H1 (cell line): ENCODE results near the gene NEURL1B. TPM values are rescaled to one million over a fixed set of nuclear protein-coding genes. Genes with fewer than 3 reads are reported as not detected.

ENCODE experiments used
- ATF3 ChIP-seq: IDR thresholded peaks from 2 replicates; pipeline ENCODE4 v1.6.1; 2011; ENCODE audit warnings: low read depth, mild to moderate bottlenecking, low read length; ENCODE audit not compliant: insufficient read depth
- BRCA1 ChIP-seq: IDR thresholded peaks from 2 replicates; pipeline ENCODE4 v1.6.1; 2012; ENCODE audit warnings: low read depth, low read length, improper control_type of control experiment
- KDM4A ChIP-seq: IDR thresholded peaks from one replicate; pipeline ENCODE4 v1.7.1; 2012; ENCODE audit warnings: low read depth, mild to moderate bottlenecking, moderate library complexity, low read length, inconsistent platforms; ENCODE audit not compliant: severe bottlenecking
- MAX ChIP-seq: IDR thresholded peaks from 2 replicates; pipeline ENCODE4 v1.6.1; 2012; ENCODE audit warnings: inconsistent platforms
- POLR2A ChIP-seq, 2 experiments: IDR thresholded peaks; 1 replicate in 1 of 2; 2 replicates in 1 of 2; pipeline ENCODE4 v1.6.1; 2011; ENCODE audit warnings: low read depth in 2 of 2, low read length in 2 of 2, mild to moderate bottlenecking in 2 of 2; ENCODE audit errors: control extremely low read depth in 1 of 2
- POU5F1 ChIP-seq: IDR thresholded peaks from 2 replicates; pipeline ENCODE4 v1.6.1; 2011; ENCODE audit warnings: low read depth, mild to moderate bottlenecking, low read length, moderate library complexity
- RBBP5 ChIP-seq: IDR thresholded peaks from 2 replicates; pipeline ENCODE4 v1.7.1; 2012; ENCODE audit warnings: low read depth, mild to moderate bottlenecking, inconsistent platforms, low read length, moderate library complexity, borderline replicate concordance
- polyA plus RNA-seq, 7 experiments: library from polyadenylated mRNA; depleted of rRNA in 3 of 7; stranded (reverse) in 5 of 7; unstranded in 2 of 7; fragments of >200 nt in 5 of 7; fragments of 200-250 nt in 2 of 7; gene quantifications; 1 replicate in 5 of 7; 2 replicates in 1 of 7; 4 replicates in 1 of 7; pipeline versions ENCODE4 v1.2.1 to v1.2.3, GENCODE V29; 2011 to 2013; ENCODE audit warnings: missing spikeins in 2 of 7, mixed read lengths in 2 of 7
- total RNA-seq: library from RNA; stranded (reverse); fragmentation: NEBNext Ultra II Directional; extraction: Animal tissue kit (Norgen Biotek cat#: 25700); gene quantifications from 2 replicates; pipeline ENCODE4 v1.2.1, GENCODE V29; 2021

Gene NEURL1B
- total and polyA plus RNA-seq, 2 of the 8 experiments (the other 6 are each of a cell fraction or from before 2014, with no cell fraction given) = 3.3 to 6.1 TPM

- TF ChIP-seq BRCA1 (no peak), KDM4A (no peak), ATF3 (no peak), POU5F1 (no peak), MAX (no peak), POLR2A (IDR thresholded peaks at IDR 0.05; ENCODE audit: control extremely low read depth in 1 of 2, low read depth in 2 of 2, low read length in 2 of 2) (no peak), RBBP5 (no peak)
These were observed 48.2 kb upstream of the NEURL1B start (continued) for GRCh38 chr5:172592881-172593280.
